Ascending aorta (tissue), 2 donors: ENCODE results near the gene CASP3. TPM values are rescaled to one million over a fixed set of nuclear protein-coding genes. Genes with fewer than 3 reads are reported as not detected.
"Not testable (repeated sequence)": the region's sequence is repeated elsewhere in the genome, so short reads cannot be mapped to it uniquely, and the experiment has no call there.

Experiments
- DNase-seq, 2 donors: peaks; one replicate each; pipeline ENCODE4 v3.0.0-alpha.2; 2019; ENCODE audit warnings: low spot score in 2 of 2
- H3K27ac ChIP-seq, 2 donors: fragments of 200-600 bp; sonication (generic); one replicate each; pipeline ENCODE4 v1.5.1; 2016 to 2017; ENCODE audit warnings: mild to moderate bottlenecking in 1 of 2
- H3K27me3 ChIP-seq: fragments of 200-600 bp; sonication (generic); one replicate; pipeline ENCODE4 v1.5.1; 2017
- H3K36me3 ChIP-seq, 2 donors: fragments of 200-600 bp; sonication (generic); one replicate each; pipeline ENCODE4 v1.5.1; 2016
- H3K4me1 ChIP-seq, 2 donors: fragments of 200-600 bp; sonication (generic); one replicate each; pipeline ENCODE4 v1.5.1; 2016 to 2017; ENCODE audit warnings: mild to moderate bottlenecking in 1 of 2
- H3K4me3 ChIP-seq, 2 donors: fragments of 200-600 bp; sonication (generic); one replicate each; pipeline ENCODE4 v1.5.1; 2016 to 2017; ENCODE audit warnings: mild to moderate bottlenecking in 1 of 2
- H3K9me3 ChIP-seq, 2 donors: fragments of 200-600 bp; sonication (generic); one replicate each; pipeline ENCODE4 v1.5.1; 2016
- intact Hi-C: fragments of 100-400 bp; cut with DNase I; formaldehyde crosslinking; loops from one replicate; pipeline ENCODE4 v1.15.1; 2023
- total RNA-seq: library from RNA; depleted of rRNA; stranded (reverse); fragments of >200 nt; gene quantifications from one replicate; pipeline ENCODE4 v1.1.0, GENCODE V29; 2016
- TF ChIP-seq, protein P1 (sequence below), 3 experiments: fragments of 200-600 bp in 2 of 3; fragments of 450-650 bp in 1 of 3; sonication (generic) in 2 of 3; IDR thresholded peaks; one replicate each; pipeline ENCODE4 v1.5.1; 2016 to 2019; ENCODE audit warnings: antibody characterized with exemption in 3 of 3, mild to moderate bottlenecking in 1 of 3, moderate library complexity in 1 of 3

Gene CASP3
- total RNA-seq, 1 donor from 2014 or later: 1.5 TPM

DNA sequence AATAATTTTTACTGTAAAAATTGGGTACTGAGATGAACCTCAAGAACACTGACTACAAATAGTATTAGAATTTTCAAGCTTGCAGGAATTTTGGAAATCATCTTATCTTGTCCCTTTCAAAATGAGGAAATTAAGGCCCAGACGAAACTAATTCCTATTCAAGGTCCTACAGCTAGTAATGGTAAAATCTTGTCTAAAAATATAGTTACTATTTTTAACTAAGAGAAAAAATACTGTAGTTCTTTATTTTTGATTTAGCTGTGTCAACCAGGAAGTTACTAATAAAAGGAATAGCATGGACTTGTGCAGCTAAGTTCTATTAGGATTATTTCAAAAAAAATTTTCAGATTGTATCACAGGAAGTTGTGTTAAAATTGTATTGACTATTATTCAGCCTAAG lies 13.0 kb upstream of the CASP3 start:
- DNase-seq: no peak
- H3K27me3 ChIP-seq: no peaks in the 10 kb centered on the region
- peak overlapping the region; percentile 30 to 37 for H3K27ac ChIP-seq
- H3K9me3 ChIP-seq: no peaks in the 10 kb centered on the region
- TF ChIP-seq, protein P1, sequence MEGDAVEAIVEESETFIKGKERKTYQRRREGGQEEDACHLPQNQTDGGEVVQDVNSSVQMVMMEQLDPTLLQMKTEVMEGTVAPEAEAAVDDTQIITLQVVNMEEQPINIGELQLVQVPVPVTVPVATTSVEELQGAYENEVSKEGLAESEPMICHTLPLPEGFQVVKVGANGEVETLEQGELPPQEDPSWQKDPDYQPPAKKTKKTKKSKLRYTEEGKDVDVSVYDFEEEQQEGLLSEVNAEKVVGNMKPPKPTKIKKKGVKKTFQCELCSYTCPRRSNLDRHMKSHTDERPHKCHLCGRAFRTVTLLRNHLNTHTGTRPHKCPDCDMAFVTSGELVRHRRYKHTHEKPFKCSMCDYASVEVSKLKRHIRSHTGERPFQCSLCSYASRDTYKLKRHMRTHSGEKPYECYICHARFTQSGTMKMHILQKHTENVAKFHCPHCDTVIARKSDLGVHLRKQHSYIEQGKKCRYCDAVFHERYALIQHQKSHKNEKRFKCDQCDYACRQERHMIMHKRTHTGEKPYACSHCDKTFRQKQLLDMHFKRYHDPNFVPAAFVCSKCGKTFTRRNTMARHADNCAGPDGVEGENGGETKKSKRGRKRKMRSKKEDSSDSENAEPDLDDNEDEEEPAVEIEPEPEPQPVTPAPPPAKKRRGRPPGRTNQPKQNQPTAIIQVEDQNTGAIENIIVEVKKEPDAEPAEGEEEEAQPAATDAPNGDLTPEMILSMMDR (IDR thresholded peaks at IDR 0.05): no peak
- peaks cover 0 to 6% of the 10 kb centered on the region in 2 donors for H3K4me1 ChIP-seq
- H3K4me3 ChIP-seq: no peak overlapping the region
- peaks cover 12 to 30% of the 10 kb centered on the region in 2 donors for H3K36me3 ChIP-seq
- intact Hi-C loops: no loop called here

DNA sequence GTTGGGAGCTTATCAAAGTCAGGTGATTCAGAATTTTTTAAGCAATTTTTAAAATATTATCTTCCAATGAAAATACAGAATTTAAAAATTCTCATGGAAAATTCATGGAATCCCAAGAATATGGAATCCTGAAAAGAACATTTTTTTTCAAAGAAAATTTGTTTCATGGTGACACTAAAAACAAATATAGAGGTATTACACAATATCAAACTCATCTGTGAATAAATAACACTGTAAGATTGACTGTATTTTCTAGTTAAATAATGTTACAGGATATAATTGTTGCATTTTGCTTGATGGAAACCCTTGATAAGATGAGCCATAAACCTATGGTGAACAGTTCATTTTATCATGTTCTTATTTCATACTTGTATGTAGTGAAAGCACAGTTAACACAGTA lies 11.7 kb upstream of the CASP3 start:
- Histone ChIP-seq H3K36me3 (peaks cover 10 to 20% of the 10 kb centered on the region in 2 donors), H3K9me3 (no peaks in the 10 kb centered on the region), H3K4me3 (no peak overlapping the region), H3K4me1 (peaks cover 0 to 6% of the 10 kb centered on the region in 2 donors), H3K27ac (no peak overlapping the region), H3K27me3 (no peaks in the 10 kb centered on the region)
- TF ChIP-seq, protein P1 (IDR thresholded peaks at IDR 0.05): no peak
- DNase-seq: no peak
- intact Hi-C loops: no loop called here

DNA sequence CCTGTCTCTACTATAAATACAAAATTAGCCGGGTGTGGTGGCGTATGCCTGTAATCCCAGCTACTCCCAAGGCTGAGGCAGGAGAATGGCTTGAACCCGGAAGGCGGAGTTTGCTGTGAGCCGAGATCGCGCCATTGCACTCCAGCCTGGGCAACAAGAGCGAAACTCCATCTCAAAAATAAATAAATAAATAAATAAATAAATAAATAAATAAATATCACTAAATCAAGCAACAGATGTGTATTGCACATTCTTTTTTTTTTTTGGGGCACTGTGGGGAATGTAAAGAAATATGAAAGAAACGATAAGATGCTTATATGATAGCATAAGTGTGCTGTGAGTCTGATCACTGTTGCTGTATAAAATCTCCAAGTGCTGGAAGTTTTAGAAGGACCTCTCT lies 8.6 kb upstream of the CASP3 start:
- peaks cover 5 to 20% of the 10 kb centered on the region in 2 donors for H3K36me3 ChIP-seq
- intact Hi-C loops, H3K27ac ChIP-seq, DNase-seq, H3K4me1 ChIP-seq, H3K27me3 ChIP-seq, H3K4me3 ChIP-seq, H3K9me3 ChIP-seq: not testable (repeated sequence)

DNA sequence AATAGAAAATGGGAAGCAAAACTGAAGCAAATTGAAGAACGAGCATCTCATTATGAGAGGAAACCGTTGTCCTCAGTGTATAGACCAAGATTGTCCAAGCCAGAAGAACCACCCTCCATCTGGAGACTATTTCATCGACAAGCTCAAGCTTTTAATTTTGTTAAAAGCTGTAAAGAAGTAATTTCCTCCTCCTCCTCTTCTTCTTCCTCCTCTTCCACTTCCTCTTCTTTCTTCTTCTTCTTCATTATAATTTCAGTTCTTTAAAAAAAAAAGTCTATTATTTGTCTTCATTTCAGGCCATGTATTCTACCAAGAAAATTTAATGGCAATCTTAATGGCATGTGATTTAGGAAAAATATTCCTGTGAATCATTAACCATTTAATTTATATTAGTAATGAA lies 7.9 kb upstream of the CASP3 start:
- H3K9me3 ChIP-seq: no peaks in the 10 kb centered on the region
- TF ChIP-seq, protein P1 (IDR thresholded peaks at IDR 0.05): no peak
- H3K4me1 ChIP-seq: peaks cover 0 to 3% of the 10 kb centered on the region in 2 donors
- no peak overlapping the region for H3K27ac ChIP-seq
- no peaks in the 10 kb centered on the region for H3K27me3 ChIP-seq
- no peak overlapping the region for H3K4me3 ChIP-seq
- DNase-seq: no peak
- peaks cover 5 to 20% of the 10 kb centered on the region in 2 donors for H3K36me3 ChIP-seq
- intact Hi-C loops: no loop called here

DNA sequence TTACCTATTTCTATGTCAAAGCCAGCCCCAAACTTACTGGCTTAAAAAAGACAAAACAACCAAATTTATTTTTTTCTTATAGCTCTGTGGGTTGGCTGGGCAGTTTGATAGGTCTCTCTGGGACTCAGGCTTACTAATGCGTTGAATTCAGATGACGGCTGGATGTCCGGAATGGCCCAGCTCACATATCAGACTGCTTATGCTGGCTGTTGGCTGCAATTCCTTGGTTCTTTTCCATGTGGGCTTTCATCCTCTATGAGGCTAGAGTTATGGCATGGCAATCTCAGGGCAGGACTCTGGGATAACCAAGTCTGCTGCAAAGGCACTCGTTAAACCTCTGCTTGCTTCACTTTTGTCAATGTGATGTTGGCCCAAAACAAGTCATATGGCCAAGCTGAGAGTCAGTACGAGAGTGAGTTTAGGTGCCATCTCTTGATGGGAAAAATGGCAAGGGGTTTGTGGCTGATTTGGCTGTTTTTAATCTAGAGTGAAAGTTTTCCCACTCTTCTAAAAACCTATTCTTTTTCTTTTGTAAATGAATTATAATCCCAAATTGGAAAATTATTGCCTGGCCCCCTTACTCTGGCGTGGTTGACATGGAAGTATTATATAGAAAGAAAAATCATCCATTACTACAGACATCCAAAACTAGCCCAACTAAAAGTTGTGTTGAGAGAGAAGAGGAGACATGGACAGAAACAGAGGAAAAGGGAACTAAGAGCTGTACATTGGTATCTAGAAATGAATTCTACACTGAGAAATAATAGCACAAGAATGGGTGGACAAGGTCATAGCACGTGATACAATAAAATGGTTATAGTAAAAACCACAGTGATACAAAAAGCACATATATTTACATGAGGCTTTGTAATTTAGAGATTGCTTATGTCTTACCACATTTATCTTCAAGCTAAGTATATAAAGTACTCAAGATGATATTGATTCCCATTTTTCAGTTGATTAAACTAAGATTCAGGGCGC lies 6.9 kb upstream of the CASP3 start:
- peaks cover 5 to 19% of the 10 kb centered on the region in 2 donors for H3K36me3 ChIP-seq
- DNase-seq: no peak
- no peaks in the 10 kb centered on the region for H3K9me3 ChIP-seq
- TF ChIP-seq, protein P1 (IDR thresholded peaks at IDR 0.05): no peak
- no peaks in the 10 kb centered on the region for H3K27me3 ChIP-seq
- no peak overlapping the region for H3K4me3 ChIP-seq
- no peaks in the 10 kb centered on the region for H3K4me1 ChIP-seq
- intact Hi-C loops: no loop called here
- peak overlapping the region; percentile 21 to 58 for H3K27ac ChIP-seq

DNA sequence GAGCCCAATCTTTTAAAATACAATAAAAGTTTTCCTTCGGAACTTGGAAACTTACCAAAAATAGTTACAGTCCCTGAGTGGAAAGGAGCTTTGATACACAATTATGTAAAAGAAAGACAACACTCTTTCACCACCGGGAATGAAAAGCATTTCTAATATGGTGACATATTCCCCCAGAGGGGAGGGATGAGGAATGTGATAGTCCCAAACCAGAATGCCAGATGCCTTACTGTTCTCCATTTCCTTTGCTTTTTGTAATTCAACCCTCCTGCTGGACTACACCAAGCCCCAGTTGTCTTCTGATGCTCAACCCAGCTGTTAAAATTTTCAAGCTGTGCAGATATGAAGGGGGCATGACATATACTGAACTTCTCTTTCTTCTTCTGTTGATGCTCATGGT lies 4.4 kb upstream of the CASP3 start:
- intact Hi-C loops: loop anchor here (5.0 kb wide), 2 partner anchors 474 to 1211 kb away; partner anchors contain the start of gene CDKN2AIP
- Histone ChIP-seq H3K9me3 (no peaks in the 10 kb centered on the region), H3K36me3 (no peaks in the 10 kb centered on the region), H3K27me3 (no peaks in the 10 kb centered on the region), H3K4me3 (no peak overlapping the region), H3K4me1 (peaks cover 4 to 8% of the 10 kb centered on the region in 2 donors), H3K27ac (no peak overlapping the region)
- TF ChIP-seq, protein P1 (IDR thresholded peaks at IDR 0.05): no peak
- no peak for DNase-seq

DNA sequence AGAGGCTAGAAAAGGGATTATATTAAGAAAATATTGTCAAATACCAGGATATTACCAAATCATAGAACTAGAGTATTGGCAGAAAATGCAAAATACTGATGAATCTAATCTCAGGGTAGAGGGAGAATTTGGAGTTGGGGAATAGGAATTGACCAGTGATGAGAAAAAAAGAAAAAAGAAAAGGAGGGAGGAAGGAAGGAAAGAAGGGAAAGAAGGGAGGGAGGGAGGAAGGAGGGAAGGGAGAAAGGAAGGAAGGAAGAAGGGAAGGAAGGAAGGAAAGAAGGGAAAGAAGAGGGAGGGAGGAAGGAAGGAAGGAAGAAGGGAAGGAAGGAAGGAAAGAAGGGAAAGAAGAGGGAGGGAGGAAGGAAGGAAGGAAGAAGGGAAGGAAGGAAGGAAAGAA lies 3.4 kb upstream of the CASP3 start:
- not testable (repeated sequence) for H3K9me3 ChIP-seq, H3K36me3 ChIP-seq, DNase-seq, H3K27me3 ChIP-seq, H3K27ac ChIP-seq, H3K4me3 ChIP-seq
- H3K4me1 ChIP-seq: peaks cover 5 to 15% of the 10 kb centered on the region in 2 donors
- intact Hi-C loops: loop anchor here (5.0 kb wide), 2 partner anchors 475 to 1210 kb away; partner anchors contain the start of gene CDKN2AIP
